NCI-H2107 (cell line): ENCODE data around the gene SEC14L2.
"Not testable (repeated sequence)": the region's sequence is repeated elsewhere in the genome, so short reads cannot be mapped to it uniquely, and the experiment has no call there.

Source experiments
- DNase-seq: peaks from one replicate; lab custom pipeline; 2025; lab: John Stamatoyannopoulos, UW

SEC14L2 gene

DNA sequence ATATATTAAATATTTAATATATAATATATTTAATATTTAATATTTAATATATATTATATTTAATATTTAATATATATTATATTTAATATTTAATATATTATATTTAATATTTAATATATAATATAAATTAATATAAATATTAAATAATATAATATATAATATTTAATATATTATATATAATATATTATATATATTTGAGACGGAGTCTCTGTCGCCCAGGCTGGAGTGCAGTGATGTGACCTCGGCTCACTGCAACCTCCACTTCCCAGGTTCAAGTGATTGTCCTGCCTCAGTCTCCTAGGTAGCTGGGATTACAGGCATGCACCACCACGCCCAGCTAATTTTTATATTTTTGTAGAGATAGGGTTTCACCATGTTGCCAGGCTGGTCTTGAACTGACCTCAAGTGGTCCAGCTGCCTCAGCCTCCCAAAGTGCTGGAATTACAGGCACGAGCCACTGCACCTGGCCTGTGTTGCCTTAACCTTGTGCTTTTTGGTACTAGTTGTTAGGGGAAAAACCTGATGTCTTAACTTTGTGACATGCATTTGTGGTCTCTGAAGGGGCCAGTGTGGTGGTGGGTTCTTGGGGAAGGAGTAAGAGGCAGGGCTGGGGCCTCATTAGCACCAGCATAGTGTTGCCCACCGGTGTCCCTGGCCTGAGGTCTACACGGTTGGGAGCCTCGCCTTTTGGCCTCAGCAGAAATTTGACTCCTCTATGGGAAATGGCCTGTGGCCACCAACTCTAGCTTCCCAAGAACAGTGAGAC, 58.4 kb downstream of the SEC14L2 start:
- DNase-seq, result no peak

GRCh38 chr22:30457981-30458380, 61.2 kb downstream of the SEC14L2 start:
- DNase-seq, result no peak

DNA sequence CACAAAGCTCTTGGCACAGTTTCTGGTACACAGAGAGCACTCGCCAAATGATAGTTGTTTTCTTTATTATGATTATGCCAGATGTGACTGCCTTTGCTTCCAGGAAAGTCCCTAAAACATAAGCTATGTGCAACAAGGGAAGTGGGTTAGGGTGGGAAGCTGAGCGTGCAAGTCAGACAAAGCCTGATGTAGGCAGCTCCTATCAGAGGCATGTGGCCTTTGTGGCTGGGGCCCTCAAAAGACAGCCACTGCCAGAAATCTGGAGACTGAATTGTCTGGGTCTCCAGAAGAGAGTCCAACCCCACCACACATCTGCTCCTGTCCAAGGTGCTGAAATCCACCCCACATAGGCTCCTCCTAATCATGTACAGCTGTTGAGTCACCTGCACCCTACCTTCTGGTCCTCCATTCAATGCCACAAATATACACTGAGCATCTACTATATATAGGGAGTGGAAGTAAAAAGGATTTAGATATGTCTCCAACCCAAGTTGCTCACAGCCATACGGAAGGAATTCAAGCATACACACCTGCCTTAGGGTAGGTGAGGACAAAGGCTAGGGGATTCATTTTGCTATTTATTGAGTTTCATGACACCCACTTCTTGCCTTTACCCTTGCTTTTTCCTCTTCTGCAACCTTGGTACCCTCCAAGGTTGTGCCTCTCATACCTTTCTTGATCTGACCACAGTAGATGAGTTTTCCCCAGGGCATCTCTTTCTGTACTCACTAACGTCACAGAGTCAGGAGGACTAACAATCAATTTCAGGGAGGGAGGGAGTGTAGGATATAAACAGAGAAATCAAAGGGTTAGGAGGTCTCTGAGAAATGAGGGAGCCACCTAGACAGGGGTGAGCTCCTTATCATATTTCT, 62.6 kb downstream of the SEC14L2 start:
- no peak for DNase-seq

GRCh38 chr22:30460147-30460546, 63.3 kb downstream of the SEC14L2 start:
- peak; percentile 52 for DNase-seq

- not testable (repeated sequence) for DNase-seq
These were observed 63.7 kb downstream of the SEC14L2 start for GRCh38 chr22:30460555-30460954.

GRCh38 chr22:30469165-30469564, 72.3 kb downstream of the SEC14L2 start:
- DNase-seq, result no peak

GRCh38 chr22:30470655-30471054, 73.8 kb downstream of the SEC14L2 start:
- DNase-seq, result no peak

DNA sequence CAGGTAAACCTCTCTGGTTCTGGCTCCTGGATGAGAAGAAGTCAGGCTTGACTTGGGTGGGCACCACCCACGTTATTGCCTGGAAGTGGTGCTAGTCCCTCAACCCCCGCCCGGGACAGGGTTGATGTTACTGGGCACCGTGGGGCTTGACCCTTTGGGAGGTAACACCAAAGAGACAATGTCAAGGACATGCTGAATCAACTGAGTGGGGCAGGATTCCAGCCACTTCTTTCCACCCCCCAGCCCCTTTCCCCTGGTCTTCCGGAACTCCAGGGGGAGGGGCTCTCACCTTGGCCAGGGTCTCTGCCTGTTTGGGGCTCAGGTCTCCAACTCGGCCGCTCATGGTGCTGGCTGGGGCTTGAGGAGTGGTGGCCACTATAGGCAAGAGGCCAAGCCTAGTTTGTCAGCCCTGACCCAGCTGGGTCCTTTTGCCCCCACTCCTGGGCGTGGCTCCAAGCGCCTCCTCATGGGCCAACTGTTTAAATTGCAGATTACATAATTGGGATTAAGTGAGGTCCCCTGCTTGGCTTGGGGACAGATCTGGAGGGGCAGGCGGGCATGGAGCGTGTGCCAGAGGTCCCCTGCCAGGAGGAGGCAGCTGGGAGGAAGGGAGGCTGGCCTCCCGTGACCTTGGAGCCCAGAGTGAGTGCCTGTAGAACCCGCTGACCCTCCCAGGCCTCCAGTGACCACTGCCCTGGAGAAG, 74.9 kb downstream of the SEC14L2 start, which contains the start of gene SEC14L3:
TSS of gene SEC14L3 (minus strand) at position 402 of the 703 bp plus-strand sequence. CDS start at position 343, 59 bp downstream.
- DNase-seq, result no peak

DNA sequence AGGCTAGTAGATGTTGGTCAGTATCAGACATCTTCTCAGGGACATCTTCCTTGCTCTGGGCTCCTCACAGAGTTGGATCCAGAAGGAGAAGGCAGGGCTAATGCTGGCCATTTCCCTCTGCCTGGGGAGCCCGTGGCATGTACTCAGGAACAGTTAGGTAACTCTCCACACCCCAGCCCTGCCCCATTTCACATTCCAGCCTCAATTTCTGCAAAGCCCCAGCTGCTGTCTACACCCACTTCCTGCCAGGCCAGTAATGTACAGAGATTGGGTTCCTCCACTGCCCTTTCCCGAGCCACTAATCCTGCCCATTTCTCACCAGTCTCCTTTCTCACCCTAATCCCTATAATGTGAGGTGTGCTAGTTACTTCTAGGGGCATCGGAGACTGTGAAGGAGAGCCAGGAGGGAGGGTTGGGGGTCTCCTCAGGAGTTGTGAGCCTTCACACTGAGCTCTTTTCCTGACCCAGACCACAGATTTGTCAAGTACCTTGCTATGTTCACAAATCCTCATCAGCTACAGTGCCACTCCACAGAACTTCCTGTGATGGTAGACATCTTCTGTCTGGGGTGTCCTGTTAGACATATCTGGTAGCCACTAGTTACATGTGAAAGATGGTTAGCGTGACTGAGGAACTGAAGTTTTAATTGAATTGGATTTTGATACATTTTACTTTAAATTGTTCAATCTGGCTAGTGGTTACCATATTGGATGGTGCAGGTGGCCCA, 76.3 kb downstream of the SEC14L2 start:
- no peak for DNase-seq

- DNase-seq, result no peak
These were observed 77.3 kb downstream of the SEC14L2 start for GRCh38 chr22:30474121-30474520.
